HG03460 (cell line): Measurements from ENCODE around the gene NOVA2.
"Not testable (repeated sequence)": the region's sequence is repeated elsewhere in the genome, so short reads cannot be mapped to it uniquely, and the experiment has no call there.

ENCODE experiments used
- ATAC-seq: cut with Tn5 transposase; IDR thresholded peaks from one replicate; pipeline ENCODE4 v1.9.1; 2021; ENCODE audit not compliant: unreplicated experiment

NOVA2 gene

DNA sequence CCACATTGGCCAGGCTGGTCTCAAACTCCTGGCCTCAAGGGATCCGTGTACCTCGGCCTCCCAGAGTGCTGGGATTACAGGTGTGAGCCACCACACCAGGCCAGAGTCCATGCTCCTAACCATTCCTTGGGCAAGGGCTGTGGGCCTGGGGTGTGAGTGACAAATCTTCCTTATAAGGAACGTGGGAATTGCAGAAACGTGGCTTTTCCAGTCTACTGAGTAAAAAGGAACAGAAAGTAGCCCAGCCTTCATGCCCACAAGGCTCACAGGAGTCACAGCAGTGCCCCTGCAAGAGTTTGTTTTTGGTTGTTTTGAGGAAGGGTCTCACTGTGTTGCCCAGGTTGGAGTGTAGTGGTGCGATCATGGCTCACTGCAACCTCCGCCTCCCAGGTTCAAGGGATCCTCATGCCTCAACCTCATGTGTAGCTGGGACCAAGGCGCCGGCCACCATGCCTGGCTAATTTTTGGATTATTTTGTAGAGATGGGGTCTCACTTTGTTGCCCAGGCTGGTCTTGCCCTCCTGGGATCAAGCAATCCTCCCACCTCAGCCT is 76.3 kb downstream of the NOVA2 start:
- ATAC-seq: no peak

- ATAC-seq: not testable (repeated sequence)
These were observed 77.6 kb downstream of the NOVA2 start for GRCh38 chr19:45895983-45896599.

DNA sequence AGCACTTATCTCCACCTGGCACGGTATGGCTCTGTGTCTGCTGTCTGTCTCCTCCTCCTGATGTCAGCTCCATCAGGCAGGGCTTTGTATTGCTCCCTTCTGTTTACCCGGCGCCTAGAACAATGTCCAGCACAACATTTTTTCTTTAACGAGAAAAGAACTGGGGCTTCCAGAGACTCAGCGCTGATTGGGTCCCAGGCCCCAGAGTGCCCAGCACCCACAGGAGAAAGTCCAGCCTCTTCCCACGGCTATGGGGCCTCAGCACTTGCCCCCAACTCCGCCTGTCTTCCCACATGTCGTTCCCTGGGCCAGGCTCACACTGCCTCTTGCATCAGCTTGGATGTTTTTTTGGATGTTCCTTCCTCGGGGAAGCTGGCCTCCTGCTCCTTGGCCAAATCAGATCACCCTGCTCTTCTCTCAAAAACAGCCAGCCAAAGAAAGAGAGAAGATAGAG is 78.1 kb downstream of the NOVA2 start:
- ATAC-seq: no peak

- no peak for ATAC-seq
These were observed 82.8 kb downstream of the NOVA2 start for GRCh38 chr19:45890877-45891276.

GRCh38 chr19:45889210-45889885 is 84.3 kb downstream of the NOVA2 start:
- ATAC-seq: no peak

DNA sequence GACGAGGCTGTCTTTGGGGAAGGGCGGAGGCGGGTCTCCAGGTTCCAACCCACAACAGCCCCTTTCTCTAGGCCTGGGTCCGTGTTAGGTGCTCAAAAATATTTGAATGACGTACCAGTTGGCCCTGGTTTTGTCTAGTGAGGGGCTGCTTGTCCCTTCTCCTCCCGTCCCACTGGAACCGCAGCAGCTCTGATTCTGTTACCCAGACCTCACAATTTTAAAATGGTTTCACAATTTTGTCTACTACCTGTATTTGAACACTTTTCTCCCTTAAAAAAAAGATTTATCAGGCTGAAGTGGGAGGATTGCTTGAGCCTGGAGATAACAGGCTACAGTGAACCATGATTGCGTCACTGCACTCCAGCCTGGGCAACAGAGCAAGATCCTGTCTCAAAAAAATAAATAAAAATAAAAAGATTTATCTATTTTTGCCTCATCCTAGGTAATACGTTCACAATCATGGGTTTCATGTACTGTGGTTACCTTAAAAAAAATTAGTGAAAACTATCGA is 86.4 kb downstream of the NOVA2 start:
- no peak for ATAC-seq

GRCh38 chr19:45886427-45887199 is 87.1 kb downstream of the NOVA2 start:
- peak; percentile 40 for ATAC-seq

DNA sequence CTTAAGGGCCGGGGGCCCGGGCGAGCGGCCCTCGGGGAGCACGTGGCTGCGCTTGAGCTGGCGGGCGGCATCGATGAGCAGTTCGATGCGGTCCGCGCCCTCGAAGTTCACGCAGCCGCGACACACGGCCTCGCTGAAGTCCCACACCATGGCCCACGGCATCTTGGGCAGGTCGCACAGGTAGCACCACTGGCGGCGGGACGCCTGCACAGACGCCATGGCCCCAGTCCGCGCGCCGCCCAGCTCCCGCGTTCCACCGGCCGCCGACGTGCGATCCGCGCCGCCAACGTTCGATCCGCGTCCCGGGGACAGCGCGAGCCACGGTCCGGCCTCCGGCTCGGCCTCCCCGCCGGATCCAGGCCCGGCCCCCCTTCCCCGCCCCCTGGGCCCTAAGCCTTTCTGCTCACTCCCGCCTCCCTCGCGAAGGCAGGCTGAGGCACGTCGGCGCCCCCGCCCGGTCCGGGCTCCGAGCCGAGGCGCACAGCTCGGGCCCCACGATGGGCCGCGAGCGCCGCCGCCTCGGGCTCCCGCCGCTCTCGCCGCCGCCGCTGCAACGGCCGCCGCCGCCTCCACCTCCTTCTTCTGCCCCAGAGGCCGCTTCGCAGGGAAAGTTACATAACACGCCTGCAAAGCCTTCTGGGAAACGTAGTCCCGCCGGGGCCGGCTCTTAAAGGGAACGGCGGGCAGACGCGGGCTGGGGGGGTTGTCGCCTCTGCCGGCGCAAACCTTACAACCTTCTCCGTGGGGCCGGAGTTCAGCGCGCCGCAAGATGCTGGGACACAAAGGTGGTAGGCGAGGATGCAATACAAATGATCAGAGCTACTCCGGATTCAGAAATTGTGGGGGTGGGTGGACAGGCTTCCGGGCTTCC is 87.9 kb downstream of the NOVA2 start, which contains the start of gene IRF2BP1:
IRF2BP1 (minus strand) TSS at position 586 of the 871 bp plus-strand sequence; CDS start at position 219, 367 bp downstream.
- ATAC-seq: peak; percentile 46

GRCh38 chr19:45884682-45885555 is 88.7 kb downstream of the NOVA2 start:
- ATAC-seq: no peak

GRCh38 chr19:45883881-45884681 is 89.6 kb downstream of the NOVA2 start:
- no peak for ATAC-seq
